Endodermal cell (in vitro differentiated cells): ENCODE measurements around the gene POGZ. TPM values are rescaled to one million over a fixed set of nuclear protein-coding genes. Genes with fewer than 3 reads are reported as not detected.
"Not testable (repeated sequence)": the region's sequence is repeated elsewhere in the genome, so short reads cannot be mapped to it uniquely, and the experiment has no call there.

Source experiments
- DNase-seq: peaks from one replicate; pipeline ENCODE4 v3.0.0-alpha.2; 2017
- H3K27ac ChIP-seq: 2 replicates; pipeline ENCODE4 v1.5.1; 2013; ENCODE audit warnings: mild to moderate bottlenecking, low read depth, low read length, moderate library complexity
- H3K27me3 ChIP-seq: 2 replicates; pipeline ENCODE4 v1.6.1; 2013; ENCODE audit warnings: mild to moderate bottlenecking, low read length, moderate library complexity; ENCODE audit not compliant: insufficient read depth, control insufficient read depth, poor library complexity, severe bottlenecking
- H3K36me3 ChIP-seq: 2 replicates; pipeline ENCODE4 v1.7.0; 2013; ENCODE audit warnings: mild to moderate bottlenecking, low read length, moderate library complexity; ENCODE audit not compliant: control insufficient read depth, insufficient read depth
- H3K4me1 ChIP-seq: one replicate; pipeline ENCODE4 v1.7.0; 2013; ENCODE audit warnings: low read length; ENCODE audit not compliant: control insufficient read depth, insufficient read depth
- H3K4me3 ChIP-seq: 2 replicates; pipeline ENCODE4 v1.5.1; 2013; ENCODE audit warnings: mild to moderate bottlenecking, low read length, moderate library complexity
- H3K9ac ChIP-seq: 2 replicates; pipeline ENCODE4 v1.6.1; 2013; ENCODE audit warnings: mild to moderate bottlenecking, low read length, moderate library complexity; ENCODE audit not compliant: poor library complexity, severe bottlenecking; ENCODE audit errors: extremely low read depth
- H3K9me3 ChIP-seq: 2 replicates; pipeline ENCODE4 v1.6.1; 2013; ENCODE audit warnings: mild to moderate bottlenecking, low read length, moderate library complexity; ENCODE audit not compliant: control insufficient read depth
- H3K27ac Mint-ChIP-seq: 2 replicates; pipeline ENCODE4 v1.8.0; 2020; ENCODE audit warnings: mixed read lengths
- H3K27me3 Mint-ChIP-seq: 2 replicates; pipeline ENCODE4 v1.8.0; 2021; ENCODE audit warnings: mild to moderate bottlenecking, mixed read lengths; ENCODE audit not compliant: insufficient read depth
- H3K36me3 Mint-ChIP-seq: 2 replicates; pipeline ENCODE4 v1.8.0; 2020; ENCODE audit warnings: low read depth, mixed read lengths
- H3K4me1 Mint-ChIP-seq: 2 replicates; pipeline ENCODE4 v1.8.0; 2020; ENCODE audit warnings: mixed read lengths
- H3K4me3 Mint-ChIP-seq: 2 replicates; pipeline ENCODE4 v1.8.0; 2020; ENCODE audit warnings: mild to moderate bottlenecking, moderate library complexity, mixed read lengths
- H3K9me3 Mint-ChIP-seq: 2 replicates; pipeline ENCODE4 v1.8.0; 2020; ENCODE audit warnings: mild to moderate bottlenecking, mixed read lengths
- CTCF ChIP-seq: fragments of 200-600 bp; sonication (generic); conservative IDR thresholded peaks from 2 replicates; pipeline ENCODE4 v1.5.0; 2021; ENCODE audit warnings: antibody characterized with exemption, mild to moderate bottlenecking
- WGBS, 2 experiments: methylation state at CpG; one replicate each; pipeline versions ENCODE4 v1.1.5 to v1.1.7; 2013; ENCODE audit warnings: missing lambda C conversion rate in 2 of 2, mixed read lengths in 1 of 2; ENCODE audit not compliant: insufficient coverage in 1 of 2, insufficient read length in 1 of 2; 5-methylcytosine and 5-hydroxymethylcytosine counted together
- total RNA-seq, 2 donors: library from RNA; stranded (reverse); fragmentation: NEBNext Ultra II Directional in 1 of 2; extraction: Animal tissue kit (Norgen Biotek cat#: 25700) in 1 of 2; gene quantifications; 2 replicates in 1 of 2; 3 replicates in 1 of 2; pipeline ENCODE4 v1.2.1, GENCODE V29; 2021

The POGZ gene
- total RNA-seq, 2 donors from 2014 or later = 138 to 165 TPM

GRCh38 chr1:151435174-151435573 is 24.1 kb downstream of the POGZ start:
- WGBS, 2 experiments = 91 to 100% methylated on average over 2 to 3 of the region's 3 CpGs
- H3K4me1 ChIP-seq = no peaks in the 10 kb centered on the region
- Mint-ChIP-seq H3K27me3 (no peaks in the 10 kb centered on the region), H3K4me3 (no peak overlapping the region), H3K36me3 (peaks cover 34% of the 10 kb centered on the region), H3K27ac (peak overlapping the region; percentile 85), H3K9me3 (no peaks in the 10 kb centered on the region), H3K4me1 (no peaks in the 10 kb centered on the region)
- no peaks in the 10 kb centered on the region for H3K9me3 ChIP-seq
- H3K27me3 ChIP-seq = no peaks in the 10 kb centered on the region
- H3K27ac ChIP-seq = no peak overlapping the region
- peaks cover 49% of the 10 kb centered on the region for H3K36me3 ChIP-seq
- no peak for DNase-seq
- H3K4me3 ChIP-seq = no peak overlapping the region
- H3K9ac ChIP-seq = no peak overlapping the region
- TF ChIP-seq CTCF = no peak

GRCh38 chr1:151433827-151434226 is 25.5 kb downstream of the POGZ start:
- H3K27ac Mint-ChIP-seq = not testable (repeated sequence)

GRCh38 chr1:151428068-151428467 is 31.2 kb downstream of the POGZ start:
- H3K4me3 Mint-ChIP-seq = no peak overlapping the region
- H3K36me3 ChIP-seq = peaks cover 78% of the 10 kb centered on the region
- H3K27me3 ChIP-seq = no peaks in the 10 kb centered on the region
- H3K9ac ChIP-seq = no peak overlapping the region
- peak overlapping the region; percentile 52 for H3K27ac Mint-ChIP-seq
- no peaks in the 10 kb centered on the region for H3K27me3 Mint-ChIP-seq
- no peaks in the 10 kb centered on the region for H3K4me1 Mint-ChIP-seq
- H3K4me1 ChIP-seq = no peaks in the 10 kb centered on the region
- no peak for TF ChIP-seq CTCF
- no peaks in the 10 kb centered on the region for H3K9me3 Mint-ChIP-seq
- no peak overlapping the region for H3K4me3 ChIP-seq
- H3K9me3 ChIP-seq = no peaks in the 10 kb centered on the region
- 97 to 100% methylated on average over 4 to 7 of the region's 7 CpGs for WGBS, 2 experiments
- no peak overlapping the region for H3K27ac ChIP-seq
- H3K36me3 Mint-ChIP-seq = peaks cover 69% of the 10 kb centered on the region
- DNase-seq = no peak

More at GRCh38 chr1:151433827-151434226, 25.5 kb downstream of the POGZ start:
- not testable (repeated sequence) for H3K27me3 ChIP-seq, DNase-seq, H3K4me1 Mint-ChIP-seq, H3K9me3 Mint-ChIP-seq, H3K9ac ChIP-seq, H3K27ac ChIP-seq, H3K9me3 ChIP-seq, H3K27me3 Mint-ChIP-seq, H3K4me1 ChIP-seq, H3K4me3 Mint-ChIP-seq, H3K4me3 ChIP-seq
- peaks cover 39% of the 10 kb centered on the region for H3K36me3 Mint-ChIP-seq
- peaks cover 53% of the 10 kb centered on the region for H3K36me3 ChIP-seq
- WGBS, 2 experiments = 97 to 98% methylated on average over 5 of the region's 5 CpGs

GRCh38 chr1:151425103-151425502 is 34.2 kb downstream of the POGZ start:
- 72 to 99% methylated on average over 2 of the region's 2 CpGs for WGBS, 2 experiments
- no peak for DNase-seq
- Mint-ChIP-seq H3K4me3 (no peak overlapping the region), H3K36me3 (peaks cover 85% of the 10 kb centered on the region), H3K27me3 (no peaks in the 10 kb centered on the region), H3K4me1 (no peaks in the 10 kb centered on the region), H3K27ac (peak overlapping the region; percentile 44), H3K9me3 (no peaks in the 10 kb centered on the region)
- Histone ChIP-seq H3K4me1 (no peaks in the 10 kb centered on the region), H3K27me3 (no peaks in the 10 kb centered on the region), H3K9me3 (no peaks in the 10 kb centered on the region), H3K9ac (no peak overlapping the region), H3K4me3 (no peak overlapping the region), H3K36me3 (peaks cover 96% of the 10 kb centered on the region), H3K27ac (no peak overlapping the region)
- no peak for TF ChIP-seq CTCF
